K562 (cell line): ENCODE measurements around the gene TICAM1. TPM values are rescaled to one million over a fixed set of nuclear protein-coding genes. Genes with fewer than 3 reads are reported as not detected.

ENCODE experiments used
- BCOR ChIP-seq: fragments of 450-650 bp; IDR thresholded peaks from 2 replicates; pipeline ENCODE4 v1.6.1; 2016
- CBX3 ChIP-seq, 2 experiments: IDR thresholded peaks; 1 replicate in 1 of 2; 2 replicates in 1 of 2; pipeline ENCODE4 v1.6.1; 2012; ENCODE audit warnings: inconsistent platforms in 2 of 2, low read length in 2 of 2, borderline replicate concordance in 1 of 2, control low read depth in 1 of 2
- CGGBP1 ChIP-seq: fragments of 250-450 bp; sonication (Bioruptor Pico); IDR thresholded peaks from 2 replicates; pipeline ENCODE4 v1.9.0; 2021; ENCODE audit warnings: mild to moderate bottlenecking
- CHD2 ChIP-seq: IDR thresholded peaks from 2 replicates; pipeline ENCODE4 v1.6.1; 2011; ENCODE audit warnings: low read depth, low read length
- CREM ChIP-seq: IDR thresholded peaks from 2 replicates; pipeline ENCODE4 v1.6.1; 2014; ENCODE audit warnings: antibody characterized with exemption, low read depth
- CXXC5 ChIP-seq: fragments of 250-450 bp; sonication (Bioruptor Pico); IDR thresholded peaks from 2 replicates; pipeline ENCODE4 v1.8.0; 2022; ENCODE audit warnings: inconsistent platforms, mild to moderate bottlenecking, moderate library complexity
- E2F4 ChIP-seq: sonication (generic); formaldehyde crosslinking; IDR thresholded peaks from 2 replicates; pipeline ENCODE4 v1.8.0; 2022; ENCODE audit warnings: mild to moderate bottlenecking, low read depth, missing genetic modification reagents
- ETV5 ChIP-seq: sonication (generic); formaldehyde crosslinking; IDR thresholded peaks from 2 replicates; pipeline ENCODE4 v1.4.0; 2020; ENCODE audit warnings: low read depth, mild to moderate bottlenecking, missing genetic modification reagents
- GTF2B ChIP-seq: IDR thresholded peaks from 2 replicates; pipeline ENCODE4 v1.6.1; 2011; ENCODE audit not compliant: insufficient read length; ENCODE audit errors: extremely low read depth
- GTF2E2 ChIP-seq: fragments of 200-800 bp; sonication (Bioruptor generic); IDR thresholded peaks from 2 replicates; pipeline ENCODE4 v1.6.1; 2016; ENCODE audit warnings: missing genetic modification characterization, missing compliant biosample characterization
- HIVEP1 ChIP-seq: fragments of 250-450 bp; sonication (Bioruptor Pico); IDR thresholded peaks from 2 replicates; pipeline ENCODE4 v1.4.0; 2020; ENCODE audit warnings: mild to moderate bottlenecking
- HNRNPL ChIP-seq: fragments of 200-400 bp; formaldehyde crosslinking; IDR thresholded peaks from 2 replicates; pipeline ENCODE4 v1.6.1; 2017; ENCODE audit warnings: low read depth, mild to moderate bottlenecking, low read length
- IRF9 ChIP-seq: fragments of 450-650 bp; IDR thresholded peaks from 2 replicates; pipeline ENCODE4 v1.6.1; 2016; ENCODE audit warnings: missing biosample characterization, missing genetic modification characterization
- PCBP2 ChIP-seq: fragments of 200-400 bp; formaldehyde crosslinking; IDR thresholded peaks from 2 replicates; pipeline ENCODE4 v1.6.1; 2018; ENCODE audit warnings: low read length, low read depth, mild to moderate bottlenecking, moderate library complexity; ENCODE audit not compliant: poor library complexity, severe bottlenecking
- PHB ChIP-seq: fragments of 250-450 bp; sonication (Bioruptor Pico); IDR thresholded peaks from 2 replicates; pipeline ENCODE4 v1.5.0; 2021
- TCF3 ChIP-seq: sonication (generic); formaldehyde crosslinking; IDR thresholded peaks from 2 replicates; pipeline ENCODE4 v1.4.0; 2020; ENCODE audit warnings: mild to moderate bottlenecking, missing genetic modification reagents
- ZBTB49 ChIP-seq: sonication (generic); formaldehyde crosslinking; IDR thresholded peaks from 2 replicates; pipeline ENCODE4 v1.8.0; 2022; ENCODE audit warnings: missing genetic modification reagents, mild to moderate bottlenecking, borderline replicate concordance
- ZNF518B ChIP-seq: fragments of 250-450 bp; sonication (Bioruptor Pico); IDR thresholded peaks from 2 replicates; pipeline ENCODE4 v1.5.0; 2021; ENCODE audit warnings: mild to moderate bottlenecking, moderate library complexity
- polyA plus RNA-seq, 8 experiments: library from polyadenylated mRNA; depleted of rRNA in 4 of 8; stranded (reverse) in 5 of 8; unstranded in 3 of 8; fragments of >200 nt; fragmentation: Nextera tagmentation in 2 of 8; fragmentation: Illumina TruSeq in 1 of 8; extraction: Ambion mirVana in 2 of 8; extraction: Trizol in 1 of 8; gene quantifications; 2 replicates each; pipeline versions ENCODE4 v1.2.1 to v1.2.3, GENCODE V29; 2011 to 2014; ENCODE audit warnings: inconsistent platforms in 1 of 8, missing spikeins in 1 of 8
- total RNA-seq, 7 experiments: library from RNA; depleted of rRNA in 6 of 7; stranded (reverse); fragments of >200 nt in 6 of 7; fragmentation: Illumina TruSeq in 2 of 7; extraction: Trizol in 2 of 7; gene quantifications; 2 replicates each; pipeline versions ENCODE4 v1.2.1 to v1.2.3, GENCODE V29; 2011 to 2021; ENCODE audit warnings: low replicate concordance in 1 of 7

TICAM1 gene
- total and polyA plus RNA-seq, 9 of the 15 experiments (the other 6 are each of a cell fraction or from before 2014, with no cell fraction given): 0.07 to 11.6 (median 1.5) TPM

- no peak for TF ChIP-seq ZNF518B (CRISPR knock-in tag)
- TF ChIP-seq IRF9: no peak; the same call in 1 of the 2 replicates
- TF ChIP-seq E2F4 (CRISPR knock-in tag): no peak
- no peak for TF ChIP-seq CHD2
- TF ChIP-seq HNRNPL: no peak
- TF ChIP-seq ZBTB49: no peak
- peak; percentile 29; the same call in 1 of the 2 replicates for TF ChIP-seq CXXC5 (CRISPR knock-in tag)
- TF ChIP-seq PCBP2: no peak
- TF ChIP-seq BCOR: peak; percentile 100
- TF ChIP-seq GTF2B: no peak
- no peak for TF ChIP-seq HIVEP1 (CRISPR knock-in tag)
- peak; percentile 60; the same call in 1 of the 2 replicates for TF ChIP-seq CREM
- TF ChIP-seq CGGBP1 (CRISPR knock-in tag): no peak
- TF ChIP-seq GTF2E2: no peak
- TF ChIP-seq ETV5 (CRISPR knock-in tag): peak; percentile 98
- TF ChIP-seq TCF3 (CRISPR knock-in tag): peak; percentile 37; the same call in 1 of the 2 replicates
- TF ChIP-seq CBX3 (IDR thresholded peaks at IDR 0.05; ENCODE audit: borderline replicate concordance in 1 of 2, low read length in 2 of 2): peak in 1 of 2 experiments; percentile 94; a peak in 2 of 3 replicates
- TF ChIP-seq PHB: no peak
These were observed 38.7 kb upstream of the TICAM1 start (continued) for GRCh38 chr19:4870025-4870700.
